ENCODE measurements around the gene C4orf36. TPM values are rescaled to one million over a fixed set of nuclear protein-coding genes. Genes with fewer than 3 reads are reported as not detected.

C4orf36 gene
- total RNA-seq, 4 donors from 2014 or later = 2.8 to 4.7 (median 3.4) TPM; not detected in 1

DNA sequence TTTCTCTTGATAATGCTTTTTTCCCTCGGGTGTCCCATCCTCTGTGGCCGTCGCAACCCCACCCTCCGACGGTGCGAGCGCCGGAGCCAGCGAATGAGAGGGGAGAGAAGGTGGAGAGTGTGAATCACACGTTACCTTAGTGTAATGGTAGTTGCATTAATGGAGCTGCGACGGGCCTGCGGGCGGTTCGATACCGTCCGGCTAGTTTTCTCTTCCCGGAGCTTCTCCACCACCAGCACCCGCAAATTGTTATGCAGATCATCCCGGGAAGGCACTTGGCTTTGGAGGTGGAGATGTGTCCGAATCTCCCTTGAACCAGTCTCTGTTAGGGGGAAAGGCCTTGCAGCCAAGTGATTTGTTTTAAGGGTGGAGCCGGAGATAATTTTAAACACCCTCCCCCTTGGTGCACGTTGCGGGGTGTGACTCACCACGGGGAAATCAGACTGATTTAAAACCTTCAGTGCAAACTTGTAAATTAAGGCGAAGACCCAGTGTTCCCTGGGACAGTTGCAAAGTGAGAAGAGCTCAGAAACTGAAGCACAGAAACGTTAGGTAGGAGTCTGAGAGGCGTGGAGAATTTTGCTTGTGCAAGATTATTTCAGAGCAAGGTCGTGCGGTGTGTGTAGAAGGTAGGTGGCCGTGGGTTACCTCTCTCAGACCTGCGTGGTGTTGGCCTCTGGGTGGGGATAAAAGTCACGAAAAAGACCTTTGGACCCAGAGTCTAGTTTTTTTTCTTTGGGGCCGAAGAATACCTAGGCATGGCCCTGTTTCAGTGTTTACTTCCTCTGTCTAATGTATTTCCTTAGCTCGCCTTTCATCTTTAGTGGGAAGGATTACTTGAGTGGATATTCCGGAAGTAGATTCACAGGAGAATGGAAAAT lies 43.9 kb upstream of the C4orf36 start:
- DNase-seq (ENCODE audit: low spot score in 2 of 2) = peak; percentile 80 to 94
- peak overlapping the region; percentile 88 for H3K4me3 ChIP-seq (ENCODE audit: low read depth, poor library complexity, severe bottlenecking)
- intact Hi-C loops (cut with DNase I; ENCODE audit: low total_unique reads) = loop anchor here (5.0 kb wide), 1 partner anchor 71 kb away; no protein-coding TSS in a partner anchor
- WGBS, 2 donors = 6 to 7% methylated on average over 36 of the region's 36 CpGs
- TF ChIP-seq POLR2A (IDR thresholded peaks at IDR 0.05) = no peak
- TF ChIP-seq, protein P1, sequence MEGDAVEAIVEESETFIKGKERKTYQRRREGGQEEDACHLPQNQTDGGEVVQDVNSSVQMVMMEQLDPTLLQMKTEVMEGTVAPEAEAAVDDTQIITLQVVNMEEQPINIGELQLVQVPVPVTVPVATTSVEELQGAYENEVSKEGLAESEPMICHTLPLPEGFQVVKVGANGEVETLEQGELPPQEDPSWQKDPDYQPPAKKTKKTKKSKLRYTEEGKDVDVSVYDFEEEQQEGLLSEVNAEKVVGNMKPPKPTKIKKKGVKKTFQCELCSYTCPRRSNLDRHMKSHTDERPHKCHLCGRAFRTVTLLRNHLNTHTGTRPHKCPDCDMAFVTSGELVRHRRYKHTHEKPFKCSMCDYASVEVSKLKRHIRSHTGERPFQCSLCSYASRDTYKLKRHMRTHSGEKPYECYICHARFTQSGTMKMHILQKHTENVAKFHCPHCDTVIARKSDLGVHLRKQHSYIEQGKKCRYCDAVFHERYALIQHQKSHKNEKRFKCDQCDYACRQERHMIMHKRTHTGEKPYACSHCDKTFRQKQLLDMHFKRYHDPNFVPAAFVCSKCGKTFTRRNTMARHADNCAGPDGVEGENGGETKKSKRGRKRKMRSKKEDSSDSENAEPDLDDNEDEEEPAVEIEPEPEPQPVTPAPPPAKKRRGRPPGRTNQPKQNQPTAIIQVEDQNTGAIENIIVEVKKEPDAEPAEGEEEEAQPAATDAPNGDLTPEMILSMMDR (IDR thresholded peaks at IDR 0.05) = no peak

DNA sequence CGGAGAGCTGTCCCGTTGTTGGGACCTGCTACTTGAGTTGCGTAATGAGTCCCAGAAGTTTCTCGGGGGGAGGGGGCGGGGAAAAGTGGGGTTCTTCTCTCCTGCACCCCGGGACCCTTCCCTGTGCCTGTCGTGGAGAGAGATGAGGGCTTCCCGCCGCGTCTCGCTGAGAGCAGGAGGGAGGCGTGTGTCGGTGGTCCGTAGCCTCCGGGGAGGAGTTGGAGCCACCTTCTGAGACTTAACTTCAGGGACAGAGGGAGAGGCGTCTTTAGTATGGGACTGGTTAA lies 43.3 kb upstream of the C4orf36 start:
- TF ChIP-seq POLR2A (IDR thresholded peaks at IDR 0.05) = no peak
- TF ChIP-seq, protein P1 (IDR thresholded peaks at IDR 0.05) = no peak
- intact Hi-C loops (cut with DNase I; ENCODE audit: low total_unique reads) = loop anchor here (5.0 kb wide), 1 partner anchor 72 kb away; no protein-coding TSS in a partner anchor
- 1 to 2% methylated on average over 16 of the region's 16 CpGs for WGBS, 2 donors
- peak in 1 of 2 donors; percentile 54 for DNase-seq (ENCODE audit: low spot score in 2 of 2)
- peak overlapping the region; percentile 88 for H3K4me3 ChIP-seq (ENCODE audit: low read depth, poor library complexity, severe bottlenecking)

DNA sequence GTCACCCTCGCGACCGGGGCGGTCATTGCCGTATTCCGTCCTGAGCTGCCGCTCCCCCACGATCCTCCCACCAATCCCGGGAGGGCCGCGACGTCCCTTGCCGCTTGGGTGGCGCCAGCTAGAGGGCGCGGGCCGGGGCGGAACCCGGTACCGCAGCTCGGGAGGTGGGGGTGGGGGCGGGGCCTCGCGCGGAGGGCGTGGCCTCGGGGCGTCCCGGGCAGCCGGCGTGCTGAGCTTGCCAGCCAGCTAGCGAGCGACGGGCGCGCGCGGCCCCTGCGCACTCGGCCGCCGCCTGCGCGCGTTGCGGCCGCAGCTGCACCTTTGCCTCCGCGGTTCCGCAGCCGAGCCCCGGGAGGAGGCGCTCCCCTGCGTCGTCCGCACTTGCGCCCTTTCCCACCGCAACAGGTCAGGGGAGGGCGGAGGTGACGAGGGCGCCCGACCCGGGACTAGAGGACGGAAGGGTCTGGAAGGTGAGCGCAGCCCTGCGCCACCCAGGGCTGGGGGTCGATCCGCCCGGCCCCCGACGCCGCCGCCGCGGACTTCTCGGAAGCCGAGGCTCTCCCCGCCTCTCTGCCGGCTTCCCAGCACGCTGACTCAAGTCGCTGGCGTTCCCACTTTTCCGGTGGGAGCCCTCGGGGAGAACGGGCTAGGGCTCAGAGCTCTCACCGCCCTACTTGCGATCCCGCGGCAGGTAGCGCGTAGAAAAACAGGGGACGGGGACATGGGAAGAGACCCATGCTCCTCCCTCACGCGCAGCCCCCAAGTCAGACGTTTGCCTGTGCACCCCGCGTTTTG lies 42.7 kb upstream of the C4orf36 start, which contains the start of gene AFF1:
Gene AFF1 (plus strand): TSS at position 241 of the 795 bp plus-strand sequence. CDS start 13,523 bp downstream, outside the sequence.
- intact Hi-C loops (cut with DNase I; ENCODE audit: low total_unique reads) = loop anchor here (5.0 kb wide), 1 partner anchor 72 kb away; no protein-coding TSS in a partner anchor
- WGBS, 2 donors = 0% methylated on average over 36 to 40 of the region's 97 CpGs
- peak; percentile 91 to 98 for DNase-seq (ENCODE audit: low spot score in 2 of 2)
- peak within 1 kb of the TSS; percentile 88 for H3K4me3 ChIP-seq (ENCODE audit: low read depth, poor library complexity, severe bottlenecking)
- no peak for TF ChIP-seq POLR2A (IDR thresholded peaks at IDR 0.05)
- TF ChIP-seq, protein P1 (IDR thresholded peaks at IDR 0.05) = no peak

DNA sequence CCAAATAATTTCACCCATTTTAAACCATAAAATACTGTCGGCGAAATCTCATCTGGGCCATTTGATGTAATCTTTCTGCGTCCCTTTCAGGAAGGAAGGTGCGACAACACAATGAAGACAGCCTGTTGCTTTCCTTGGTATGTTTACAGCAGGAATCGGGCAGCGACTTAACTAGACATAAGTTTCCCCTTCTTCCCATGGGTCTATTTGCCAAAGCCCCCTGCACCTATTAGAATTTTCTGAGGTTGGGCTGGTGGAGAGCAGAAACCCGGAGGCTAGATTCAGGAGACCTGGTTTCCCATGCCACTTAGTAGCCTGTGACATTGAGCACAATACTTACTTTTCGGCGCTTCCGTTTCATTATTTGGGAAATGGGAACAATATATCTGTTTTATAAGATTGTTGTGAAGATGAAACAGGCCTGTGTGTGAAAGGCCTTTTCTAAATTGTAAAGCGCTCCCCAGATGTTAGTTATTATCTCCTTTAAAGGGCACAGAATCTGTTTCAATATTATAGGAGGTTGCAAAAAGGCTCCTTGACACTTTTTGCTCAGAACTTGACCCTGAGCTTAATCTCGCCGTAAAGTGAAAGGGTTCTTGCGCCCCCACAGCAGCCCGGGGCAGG lies 42.0 kb upstream of the C4orf36 start:
- peak; percentile 14 to 71 for DNase-seq (ENCODE audit: low spot score in 2 of 2)
- intact Hi-C loops (cut with DNase I; ENCODE audit: low total_unique reads) = no loop called here
- WGBS, 2 donors = 4 to 5% methylated on average over 15 of the region's 15 CpGs
- no peak for TF ChIP-seq POLR2A (IDR thresholded peaks at IDR 0.05)
- TF ChIP-seq, protein P1 (IDR thresholded peaks at IDR 0.05) = no peak
- H3K4me3 ChIP-seq (ENCODE audit: low read depth, poor library complexity, severe bottlenecking) = peak overlapping the region; percentile 88

DNA sequence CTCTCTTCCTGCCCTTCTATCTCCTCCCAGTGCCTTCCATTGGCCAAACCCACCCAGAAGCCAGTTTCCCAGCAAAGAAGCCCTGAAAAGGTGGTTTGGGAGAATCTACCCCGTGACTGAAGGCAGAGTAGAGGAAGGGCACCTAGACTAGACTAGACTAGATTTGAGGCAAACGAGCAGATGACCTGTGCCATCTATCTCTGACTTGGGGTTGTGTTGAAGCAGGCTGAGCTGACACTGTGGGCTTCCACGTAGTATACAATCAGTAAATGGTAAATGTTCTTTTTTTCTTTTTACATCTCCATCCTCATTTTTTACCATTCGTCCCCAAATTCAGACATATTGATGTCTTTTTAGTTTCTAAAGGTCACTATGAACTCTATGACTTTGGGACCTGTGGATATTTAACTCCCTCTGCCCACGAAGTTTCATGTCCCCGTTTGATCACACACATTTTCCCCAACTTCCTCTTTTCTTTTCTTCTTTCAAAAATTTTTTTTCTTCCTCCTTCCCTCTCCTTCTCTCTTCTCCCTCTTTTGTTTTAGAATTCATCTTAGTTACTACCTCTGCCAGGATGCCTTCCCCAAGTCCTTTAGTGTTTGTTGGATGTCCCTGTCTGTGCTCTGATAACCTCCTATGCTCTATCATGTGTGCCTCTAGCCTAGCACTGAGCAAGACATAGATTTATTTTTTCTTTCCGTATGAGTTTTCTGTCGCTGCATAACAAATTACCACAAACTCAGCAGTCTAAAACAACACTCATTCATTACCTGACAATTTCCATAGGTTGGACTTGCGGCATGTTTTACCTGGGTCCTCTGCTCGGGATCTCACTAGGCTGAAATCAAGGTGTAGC lies 36.4 kb upstream of the C4orf36 start:
- intact Hi-C loops (cut with DNase I; ENCODE audit: low total_unique reads) = loop anchor here (10.0 kb wide), 1 partner anchor 166 kb away; no protein-coding TSS in a partner anchor
- WGBS, 2 donors = 85 to 88% methylated on average over 10 of the region's 10 CpGs
- TF ChIP-seq, protein P1 (IDR thresholded peaks at IDR 0.05) = no peak
- TF ChIP-seq POLR2A (IDR thresholded peaks at IDR 0.05) = no peak
- DNase-seq (ENCODE audit: low spot score in 2 of 2) = peak in 1 of 2 donors; percentile 48
- H3K4me3 ChIP-seq (ENCODE audit: low read depth, poor library complexity, severe bottlenecking) = no peak overlapping the region
